Activated CD8-positive, alpha-beta T cell treated with anti-CD3 and anti-CD28 coated beads for 36 hours (primary cell): Measurements from ENCODE around the gene ZBTB16. TPM values are rescaled to one million over a fixed set of nuclear protein-coding genes. Genes with fewer than 3 reads are reported as not detected.
A peak's percentile ranks its signal among the peaks of the same experiment; 100 is the strongest.

ENCODE experiments used
- ATAC-seq: fragments of 200-7000 bp; cut with Tn5 transposase; one replicate; pipeline ENCODE4 v1.10.0; 2021; ENCODE audit warnings: mild to moderate bottlenecking, moderate library complexity
- CTCF ChIA-PET: fragments of 350-600 bp; sonication (Branson Sonifier 250); formaldehyde crosslinking; loops from one replicate; lab custom pipeline; 2021; ENCODE audit warnings: antibody characterized with exemption; lab: Charles Lee
- POLR2A ChIA-PET: fragments of 350-600 bp; sonication (Branson Sonifier 250); formaldehyde crosslinking; loops from one replicate; lab custom pipeline; 2021; ENCODE audit warnings: antibody characterized with exemption; lab: Charles Lee
- DNase-seq: peaks from one replicate; pipeline ENCODE4 v3.0.0-alpha.2; 2020
- H3K27ac Mint-ChIP-seq: one replicate; pipeline ENCODE4 v1.8.0; 2021; ENCODE audit warnings: mild to moderate bottlenecking, mixed read lengths
- H3K27me3 Mint-ChIP-seq: one replicate; pipeline ENCODE4 v1.8.0; 2021; ENCODE audit warnings: mixed read lengths
- H3K36me3 Mint-ChIP-seq: one replicate; pipeline ENCODE4 v1.8.0; 2021; ENCODE audit warnings: low read depth, mixed read lengths
- H3K4me1 Mint-ChIP-seq: one replicate; pipeline ENCODE4 v1.8.0; 2021; ENCODE audit warnings: low read depth, mixed read lengths
- H3K4me3 Mint-ChIP-seq: one replicate; pipeline ENCODE4 v1.8.0; 2021; ENCODE audit warnings: mild to moderate bottlenecking, moderate library complexity, mixed read lengths
- H3K9me3 Mint-ChIP-seq: one replicate; pipeline ENCODE4 v1.8.0; 2021; ENCODE audit warnings: mixed read lengths
- CTCF ChIP-seq: fragments of 200-600 bp; IDR thresholded peaks from one replicate; pipeline ENCODE4 v1.8.0; 2022; ENCODE audit warnings: antibody characterized with exemption, mild to moderate bottlenecking
- intact Hi-C: fragments of 100-400 bp; cut with micrococcal nuclease; formaldehyde crosslinking; loops from one replicate; pipeline ENCODE4 v1.10.0; 2022
- total RNA-seq, 2 experiments: library from RNA; stranded (reverse); gene quantifications; one replicate each; pipeline ENCODE4 v1.2.3, GENCODE V29; 2021

Gene ZBTB16
- total RNA-seq, 2 experiments from 2014 or later = 9.5 to 10.1 TPM

- Mint-ChIP-seq H3K27ac (no peak overlapping the region), H3K4me3 (no peak overlapping the region), H3K9me3 (no peaks in the 10 kb centered on the region), H3K4me1 (peaks cover 80% of the 10 kb centered on the region), H3K27me3 (no peaks in the 10 kb centered on the region), H3K36me3 (no peaks in the 10 kb centered on the region)
- ChIA-PET POLR2A (no interaction called here), CTCF (interaction anchor here (0.9 kb wide), 1 partner anchor 44 kb away, joined by 3 read pairs; no protein-coding TSS in a partner anchor)
- DNase-seq (no peak), ATAC-seq (no peak)
- intact Hi-C loops = loop anchor here (10.0 kb wide), 1 partner anchor 88 kb away; no protein-coding TSS in a partner anchor
- TF ChIP-seq CTCF = no peak
These were observed 103.7 kb downstream of the ZBTB16 start for GRCh38 chr11:114163229-114163631.

- TF ChIP-seq CTCF = no peak
- Mint-ChIP-seq H3K4me1 (peaks cover 83% of the 10 kb centered on the region), H3K27me3 (no peaks in the 10 kb centered on the region), H3K9me3 (no peaks in the 10 kb centered on the region), H3K27ac (no peak overlapping the region), H3K36me3 (no peaks in the 10 kb centered on the region), H3K4me3 (no peak overlapping the region)
- DNase-seq (no peak), ATAC-seq (no peak)
- CTCF ChIA-PET = no interaction called here
- intact Hi-C loops = loop anchor here (10.0 kb wide), 1 partner anchor 89 kb away; no protein-coding TSS in a partner anchor
- POLR2A ChIA-PET = no interaction called here
These were observed 104.4 kb downstream of the ZBTB16 start for GRCh38 chr11:114163830-114164401.

- peaks cover 84% of the 10 kb centered on the region for H3K4me1 Mint-ChIP-seq
- POLR2A ChIA-PET = no interaction called here
These were observed 105.0 kb downstream of the ZBTB16 start for GRCh38 chr11:114164546-114164945.

GRCh38 chr11:114165326-114166230, 106.1 kb downstream of the ZBTB16 start:
- H3K27ac Mint-ChIP-seq = peak overlapping the region; percentile 4
- no peak for ATAC-seq
- intact Hi-C loops = loop anchor here (10.0 kb wide), 1 partner anchor 91 kb away; no protein-coding TSS in a partner anchor
- no peaks in the 10 kb centered on the region for H3K9me3 Mint-ChIP-seq
- no peak for TF ChIP-seq CTCF
- ChIA-PET CTCF (interaction anchor here (0.6 to 7.2 kb wide), 2 partner anchors 15 to 229 kb away, joined by 3 to 58 read pairs; no protein-coding TSS in a partner anchor), POLR2A (no interaction called here)
- H3K36me3 Mint-ChIP-seq = no peaks in the 10 kb centered on the region
- H3K27me3 Mint-ChIP-seq = no peaks in the 10 kb centered on the region
- H3K4me3 Mint-ChIP-seq = no peak overlapping the region
- DNase-seq = no peak
- H3K4me1 Mint-ChIP-seq = peaks cover 83% of the 10 kb centered on the region

More at GRCh38 chr11:114164546-114164945, 105.0 kb downstream of the ZBTB16 start:
- no peaks in the 10 kb centered on the region for H3K36me3 Mint-ChIP-seq
- no peaks in the 10 kb centered on the region for H3K9me3 Mint-ChIP-seq
- DNase-seq (no peak), ATAC-seq (no peak)
- intact Hi-C loops = loop anchor here (10.0 kb wide), 1 partner anchor 90 kb away; no protein-coding TSS in a partner anchor
- H3K27me3 Mint-ChIP-seq = no peaks in the 10 kb centered on the region
- TF ChIP-seq CTCF = no peak
- H3K27ac Mint-ChIP-seq = no peak overlapping the region
- CTCF ChIA-PET = no interaction called here
- H3K4me3 Mint-ChIP-seq = no peak overlapping the region
